IMR-90 (cell line): ENCODE data around the gene DDX31. TPM values are rescaled to one million over a fixed set of nuclear protein-coding genes. Genes with fewer than 3 reads are reported as not detected.

Experiments used
- ATAC-seq: fragments of 200-7000 bp; cut with Tn5 transposase; 2 replicates; pipeline ENCODE4 v1.9.1; 2020; ENCODE audit warnings: low read depth, mild to moderate bottlenecking, moderate library complexity
- BruUV-seq: library from RNA; stranded (reverse); fragments of 400-500 nt; replicated peaks from 2 replicates; lab custom pipeline; 2021; lab: Mats Ljungman, UMichigan
- CTCF ChIA-PET: fragments of 300-600 bp; formaldehyde crosslinking; extraction: SDS; loops from one replicate; lab custom pipeline; 2021; ENCODE audit warnings: antibody characterized with exemption; lab: Yijun Ruan, JAX
- POLR2A ChIA-PET: fragments of 300-600 bp; sonication (Branson Sonifier 250); formaldehyde crosslinking; loops from one replicate; lab custom pipeline; 2022; ENCODE audit warnings: antibody characterized with exemption; ENCODE audit not compliant: unreplicated experiment; lab: Charles Lee
- DNase-seq: peaks from one replicate; pipeline ENCODE4 v3.0.0; 2013
- H2AFZ ChIP-seq: replicated peaks from 2 replicates; pipeline ENCODE3; 2013; ENCODE audit warnings: low read length, mild to moderate bottlenecking; ENCODE audit not compliant: poor library complexity
- H2AK5ac ChIP-seq: 2 replicates; pipeline ENCODE4 v1.6.1; 2013; ENCODE audit warnings: low read depth, low read length, inconsistent platforms
- H2AK9ac ChIP-seq: replicated peaks from 2 replicates; pipeline ENCODE3; 2013; ENCODE audit warnings: mild to moderate bottlenecking, low read depth, low read length, moderate library complexity; ENCODE audit not compliant: poor library complexity
- H2BK120ac ChIP-seq: 2 replicates; pipeline ENCODE4 v1.6.1; 2013; ENCODE audit warnings: low read depth, low read length, inconsistent platforms
- H2BK15ac ChIP-seq: 3 replicates; pipeline ENCODE4 v1.6.1; 2013; ENCODE audit warnings: low read depth, low read length, inconsistent platforms
- H2BK20ac ChIP-seq: 2 replicates; pipeline ENCODE4 v1.6.1; 2013; ENCODE audit warnings: low read depth, mild to moderate bottlenecking, inconsistent platforms, low read length, moderate library complexity
- H2BK5ac ChIP-seq: 2 replicates; pipeline ENCODE4 v1.6.1; 2013; ENCODE audit warnings: mild to moderate bottlenecking, low read depth, low read length, inconsistent platforms; ENCODE audit not compliant: poor library complexity, severe bottlenecking
- H3K14ac ChIP-seq: replicated peaks from 2 replicates; pipeline ENCODE4 v1.6.1; 2013; ENCODE audit warnings: low read depth, low read length, inconsistent platforms
- H3K18ac ChIP-seq: 2 replicates; pipeline ENCODE4 v1.6.1; 2013; ENCODE audit warnings: low read depth, low read length, control low read depth
- H3K23ac ChIP-seq: 2 replicates; pipeline ENCODE4 v1.6.1; 2013; ENCODE audit warnings: low read depth, low read length, inconsistent platforms
- H3K27ac ChIP-seq: 2 replicates; pipeline ENCODE4 v1.5.1; 2013; ENCODE audit warnings: mild to moderate bottlenecking, control low read depth, low read length; ENCODE audit not compliant: insufficient read depth
- H3K27me3 ChIP-seq: 2 replicates; pipeline ENCODE4 v1.6.1; 2013; ENCODE audit warnings: low read length; ENCODE audit not compliant: control insufficient read depth, insufficient read depth
- H3K36me3 ChIP-seq: 2 replicates; pipeline ENCODE4 v1.6.1; 2013; ENCODE audit warnings: low read length, mixed read lengths; ENCODE audit not compliant: control insufficient read depth, insufficient read depth
- H3K4ac ChIP-seq: 2 replicates; pipeline ENCODE4 v1.6.1; 2013; ENCODE audit warnings: low read depth, low read length, inconsistent platforms
- H3K4me1 ChIP-seq: 2 replicates; pipeline ENCODE4 v1.6.1; 2013; ENCODE audit warnings: low read length, mixed read lengths; ENCODE audit not compliant: control insufficient read depth, insufficient read depth
- H3K4me2 ChIP-seq: 2 replicates; pipeline ENCODE4 v1.6.1; 2013; ENCODE audit warnings: low read depth, mild to moderate bottlenecking, control low read depth, low read length, moderate library complexity
- H3K4me3 ChIP-seq: 2 replicates; pipeline ENCODE4 v1.5.1; 2013; ENCODE audit warnings: low read depth, mild to moderate bottlenecking, control low read depth, low read length, moderate library complexity; ENCODE audit not compliant: insufficient read depth
- H3K56ac ChIP-seq: 2 replicates; pipeline ENCODE4 v1.6.1; 2013; ENCODE audit warnings: low read length, inconsistent platforms; ENCODE audit not compliant: insufficient read depth; ENCODE audit errors: extremely low read depth
- H3K79me1 ChIP-seq, 2 experiments: 2 replicates each; pipeline ENCODE4 v1.6.1; 2013; ENCODE audit warnings: low read length in 2 of 2, inconsistent platforms in 1 of 2, low read depth in 1 of 2
- H3K9ac ChIP-seq: 2 replicates; pipeline ENCODE4 v1.6.1; 2013; ENCODE audit warnings: low read depth, low read length, control low read depth
- H3K9me1 ChIP-seq: 2 replicates; pipeline ENCODE4 v1.6.1; 2013; ENCODE audit warnings: low read length, inconsistent platforms; ENCODE audit not compliant: insufficient read depth
- H3K9me3 ChIP-seq: 2 replicates; pipeline ENCODE4 v1.6.1; 2013; ENCODE audit warnings: low read length; ENCODE audit not compliant: control insufficient read depth, insufficient read depth
- H4K20me1 ChIP-seq: 2 replicates; pipeline ENCODE4 v1.6.1; 2013; ENCODE audit warnings: low read length, inconsistent platforms; ENCODE audit not compliant: insufficient read depth
- H4K5ac ChIP-seq: 2 replicates; pipeline ENCODE4 v1.6.1; 2013; ENCODE audit warnings: mild to moderate bottlenecking, low read depth, low read length, control low read depth
- H4K8ac ChIP-seq, 2 experiments: 2 replicates each; pipeline ENCODE4 v1.6.1; 2013; ENCODE audit warnings: low read depth in 2 of 2, low read length in 2 of 2, control low read depth in 1 of 2, inconsistent platforms in 1 of 2
- H4K91ac ChIP-seq: 2 replicates; pipeline ENCODE4 v1.6.1; 2013; ENCODE audit warnings: low read depth, low read length, inconsistent platforms; ENCODE audit not compliant: insufficient read depth
- CHD1 ChIP-seq: IDR thresholded peaks from 2 replicates; pipeline ENCODE4 v1.6.1; 2012; ENCODE audit warnings: low read depth, low read length, improper control_type of control experiment
- FOS ChIP-seq: fragments of 150-350 bp; IDR thresholded peaks from 2 replicates; pipeline ENCODE4 v1.6.1; 2016; ENCODE audit warnings: low read depth, low read length
- MAFK ChIP-seq: IDR thresholded peaks from 2 replicates; pipeline ENCODE4 v1.6.1; 2012; ENCODE audit warnings: low read depth, low read length, improper control_type of control experiment
- MAZ ChIP-seq: IDR thresholded peaks from 2 replicates; pipeline ENCODE4 v1.6.1; 2012; ENCODE audit warnings: low read depth, mild to moderate bottlenecking, low read length, improper control_type of control experiment, moderate library complexity, borderline replicate concordance
- POLR2A ChIP-seq: IDR thresholded peaks from 2 replicates; pipeline ENCODE4 v1.6.1; 2012; ENCODE audit warnings: mild to moderate bottlenecking, low read depth, low read length
- SMC3 ChIP-seq: fragments of 150-350 bp; IDR thresholded peaks from 2 replicates; pipeline ENCODE4 v1.6.1; 2016; ENCODE audit warnings: low read depth, mild to moderate bottlenecking, antibody characterized with exemption, low read length, moderate library complexity
- WGBS, 2 experiments: methylation state at CpG; one replicate each; pipeline versions ENCODE4 v1.1.5 to v1.1.7; 2013; ENCODE audit warnings: missing lambda C conversion rate in 2 of 2; ENCODE audit not compliant: insufficient read length in 1 of 2; ENCODE audit errors: extremely low coverage in 2 of 2; 5-methylcytosine and 5-hydroxymethylcytosine counted together
- dilution Hi-C: fragments of 300-500 bp; cut with HindIII; formaldehyde crosslinking; loops from one replicate; pipeline ENCODE4 v1.14.3; 2018; ENCODE audit warnings: low sequenced_read_pairs; ENCODE audit not compliant: unreplicated experiment
- in situ Hi-C: fragments of 300-500 bp; cut with MboI; formaldehyde crosslinking; loops from 3 replicates; pipeline ENCODE4 v1.14.3; 2019; ENCODE audit warnings: low sequenced_read_pairs, inconsistent platforms, mixed read lengths
- intact Hi-C: fragments of 100-400 bp; cut with micrococcal nuclease; formaldehyde crosslinking; loops from 2 replicates; pipeline ENCODE4 v1.10.0; 2022
- polyA plus RNA-seq, 3 experiments: library from polyadenylated mRNA; depleted of rRNA; stranded (reverse); fragments of >200 nt; gene quantifications; 2 replicates each; pipeline ENCODE4 v1.2.3, GENCODE V29; 2012; ENCODE audit warnings: low replicate concordance in 1 of 3
- total RNA-seq: library from RNA; depleted of rRNA; stranded (reverse); fragments of >200 nt; gene quantifications from 2 replicates; pipeline ENCODE4 v1.2.3, GENCODE V29; 2012
- TF ChIP-seq, protein P1 (sequence below): conservative IDR thresholded peaks from 2 replicates; pipeline ENCODE4 v1.5.1; 2012; ENCODE audit warnings: mild to moderate bottlenecking, low read depth, low read length, improper control_type of control experiment
- TF ChIP-seq, protein P2 (sequence below): fragments of 150-350 bp; IDR thresholded peaks from 2 replicates; pipeline ENCODE4 v1.6.1; 2016; ENCODE audit warnings: low read depth, mild to moderate bottlenecking, low read length, moderate library complexity, borderline replicate concordance
- TF ChIP-seq, protein P3 (sequence below): fragments of 150-350 bp; IDR thresholded peaks from 2 replicates; pipeline ENCODE4 v1.6.1; 2017; ENCODE audit warnings: mild to moderate bottlenecking, antibody characterized with exemption, low read length, low read depth

DDX31 gene
- total and polyA plus RNA-seq, 2 of the 4 experiments (the other 2 are of a cell fraction) = 10.7 to 14.0 TPM

DNA sequence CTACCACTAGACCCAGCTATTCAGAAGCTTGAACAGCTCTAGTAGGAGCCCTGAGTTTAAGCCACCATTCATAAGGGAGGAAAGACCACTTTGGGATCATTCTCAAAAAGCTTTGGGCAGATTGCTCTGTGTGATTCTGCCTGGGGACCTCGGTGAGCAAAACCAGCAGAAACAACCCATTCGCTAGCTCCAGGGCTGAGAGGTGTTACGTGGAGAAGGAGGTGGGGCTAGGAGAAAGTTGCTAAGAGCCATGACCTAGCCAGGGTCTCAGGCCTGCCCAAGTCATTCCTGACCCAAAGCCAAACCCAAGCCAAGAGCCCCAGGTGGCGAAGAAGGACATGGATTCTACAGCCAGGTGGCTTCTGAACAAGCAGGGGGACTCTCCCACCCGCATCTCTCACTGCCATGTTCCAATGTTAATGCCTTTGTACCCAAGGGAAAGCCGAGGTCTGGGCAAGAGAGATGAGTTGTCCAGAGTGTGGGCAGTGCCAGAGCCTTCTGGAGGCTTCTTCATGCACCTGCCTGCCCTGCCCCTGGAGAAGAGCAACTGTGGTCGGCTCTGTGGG lies 91.3 kb downstream of the DDX31 start:
- no peaks in the 10 kb centered on the region for H3K79me1 ChIP-seq
- ATAC-seq (no peak), DNase-seq (no peak)
- H4K5ac ChIP-seq = no peak overlapping the region
- no peak overlapping the region for H3K4me3 ChIP-seq
- H4K8ac ChIP-seq = no peak overlapping the region
- TF ChIP-seq MAZ = no peak
- TF ChIP-seq, protein P1, sequence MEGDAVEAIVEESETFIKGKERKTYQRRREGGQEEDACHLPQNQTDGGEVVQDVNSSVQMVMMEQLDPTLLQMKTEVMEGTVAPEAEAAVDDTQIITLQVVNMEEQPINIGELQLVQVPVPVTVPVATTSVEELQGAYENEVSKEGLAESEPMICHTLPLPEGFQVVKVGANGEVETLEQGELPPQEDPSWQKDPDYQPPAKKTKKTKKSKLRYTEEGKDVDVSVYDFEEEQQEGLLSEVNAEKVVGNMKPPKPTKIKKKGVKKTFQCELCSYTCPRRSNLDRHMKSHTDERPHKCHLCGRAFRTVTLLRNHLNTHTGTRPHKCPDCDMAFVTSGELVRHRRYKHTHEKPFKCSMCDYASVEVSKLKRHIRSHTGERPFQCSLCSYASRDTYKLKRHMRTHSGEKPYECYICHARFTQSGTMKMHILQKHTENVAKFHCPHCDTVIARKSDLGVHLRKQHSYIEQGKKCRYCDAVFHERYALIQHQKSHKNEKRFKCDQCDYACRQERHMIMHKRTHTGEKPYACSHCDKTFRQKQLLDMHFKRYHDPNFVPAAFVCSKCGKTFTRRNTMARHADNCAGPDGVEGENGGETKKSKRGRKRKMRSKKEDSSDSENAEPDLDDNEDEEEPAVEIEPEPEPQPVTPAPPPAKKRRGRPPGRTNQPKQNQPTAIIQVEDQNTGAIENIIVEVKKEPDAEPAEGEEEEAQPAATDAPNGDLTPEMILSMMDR = no peak
- TF ChIP-seq SMC3 = no peak
- no peak for TF ChIP-seq FOS
- TF ChIP-seq, protein P2, sequence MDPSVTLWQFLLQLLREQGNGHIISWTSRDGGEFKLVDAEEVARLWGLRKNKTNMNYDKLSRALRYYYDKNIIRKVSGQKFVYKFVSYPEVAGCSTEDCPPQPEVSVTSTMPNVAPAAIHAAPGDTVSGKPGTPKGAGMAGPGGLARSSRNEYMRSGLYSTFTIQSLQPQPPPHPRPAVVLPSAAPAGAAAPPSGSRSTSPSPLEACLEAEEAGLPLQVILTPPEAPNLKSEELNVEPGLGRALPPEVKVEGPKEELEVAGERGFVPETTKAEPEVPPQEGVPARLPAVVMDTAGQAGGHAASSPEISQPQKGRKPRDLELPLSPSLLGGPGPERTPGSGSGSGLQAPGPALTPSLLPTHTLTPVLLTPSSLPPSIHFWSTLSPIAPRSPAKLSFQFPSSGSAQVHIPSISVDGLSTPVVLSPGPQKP = no peak
- no peak for TF ChIP-seq MAFK
- TF ChIP-seq POLR2A = no peak
- TF ChIP-seq, protein P3, sequence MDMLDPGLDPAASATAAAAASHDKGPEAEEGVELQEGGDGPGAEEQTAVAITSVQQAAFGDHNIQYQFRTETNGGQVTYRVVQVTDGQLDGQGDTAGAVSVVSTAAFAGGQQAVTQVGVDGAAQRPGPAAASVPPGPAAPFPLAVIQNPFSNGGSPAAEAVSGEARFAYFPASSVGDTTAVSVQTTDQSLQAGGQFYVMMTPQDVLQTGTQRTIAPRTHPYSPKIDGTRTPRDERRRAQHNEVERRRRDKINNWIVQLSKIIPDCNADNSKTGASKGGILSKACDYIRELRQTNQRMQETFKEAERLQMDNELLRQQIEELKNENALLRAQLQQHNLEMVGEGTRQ = no peak
- no peak for TF ChIP-seq CHD1
- H2BK15ac ChIP-seq = no peak overlapping the region
- dilution Hi-C loops = no loop called here
- ChIA-PET CTCF (interaction anchor here (1.1 kb wide), 1 partner anchor 10 kb away, joined by 3 read pairs; no protein-coding TSS in a partner anchor), POLR2A (no interaction called here)
- no peaks in the 10 kb centered on the region for H3K36me3 ChIP-seq
- H3K23ac ChIP-seq = no peak overlapping the region
- no peak overlapping the region for H3K4ac ChIP-seq
- H3K9ac ChIP-seq = no peak overlapping the region
- peaks cover 72% of the 10 kb centered on the region for H3K27me3 ChIP-seq
- H2AFZ ChIP-seq = no peak overlapping the region
- no peak overlapping the region for H3K4me2 ChIP-seq
- no peaks in the 10 kb centered on the region for H3K4me1 ChIP-seq
- in situ Hi-C loops = loop anchor here (5.0 kb wide), 1 partner anchor 71 kb away; no protein-coding TSS in a partner anchor
- no TSS peak for BruUV-seq
- no peak overlapping the region for H2BK20ac ChIP-seq
- H2AK9ac ChIP-seq = no peak overlapping the region
- no peak overlapping the region for H2BK120ac ChIP-seq
- H2AK5ac ChIP-seq = no peak overlapping the region
- H3K56ac ChIP-seq = no peak overlapping the region
- no peaks in the 10 kb centered on the region for H3K9me3 ChIP-seq
- H4K91ac ChIP-seq = no peak overlapping the region
- peaks cover 17% of the 10 kb centered on the region; the same call in 1 of the 2 replicates for H4K20me1 ChIP-seq
- H3K18ac ChIP-seq = no peak overlapping the region
- no peak overlapping the region for H3K27ac ChIP-seq
- H3K9me1 ChIP-seq = no peaks in the 10 kb centered on the region
- H2BK5ac ChIP-seq = no peak overlapping the region
- no peak overlapping the region for H3K14ac ChIP-seq
- intact Hi-C loops = loop anchor here (5.0 kb wide), 1 partner anchor 821 kb away; no protein-coding TSS in a partner anchor
- no CpG with 5 or more reads among the region's 7 CpGs for WGBS, 2 experiments
